Progenitor cell of endocrine pancreas (in vitro differentiated cells): ENCODE measurements around the gene ERCC2. TPM values are rescaled to one million over a fixed set of nuclear protein-coding genes. Genes with fewer than 3 reads are reported as not detected.
"Not testable (repeated sequence)": the region's sequence is repeated elsewhere in the genome, so short reads cannot be mapped to it uniquely, and the experiment has no call there.

Experiments used
- DNase-seq: peaks from one replicate; pipeline ENCODE4 v3.0.0; 2021; ENCODE audit warnings: low spot score; ENCODE audit not compliant: unreplicated experiment
- H3K27ac Mint-ChIP-seq: 2 replicates; pipeline ENCODE4 v1.8.0; 2021; ENCODE audit warnings: mild to moderate bottlenecking, moderate library complexity, mixed read lengths
- H3K27me3 Mint-ChIP-seq: 2 replicates; pipeline ENCODE4 v1.8.0; 2021; ENCODE audit warnings: mixed read lengths
- H3K36me3 Mint-ChIP-seq: 2 replicates; pipeline ENCODE4 v1.8.0; 2022; ENCODE audit warnings: mixed read lengths; ENCODE audit not compliant: insufficient read depth
- H3K4me1 Mint-ChIP-seq: 2 replicates; pipeline ENCODE4 v1.8.0; 2021; ENCODE audit warnings: low read depth, mixed read lengths
- H3K4me3 Mint-ChIP-seq: 2 replicates; pipeline ENCODE4 v1.8.0; 2021; ENCODE audit warnings: low read depth, mild to moderate bottlenecking, moderate library complexity, mixed read lengths
- H3K9me3 Mint-ChIP-seq: 2 replicates; pipeline ENCODE4 v1.8.0; 2021; ENCODE audit warnings: low read depth, mixed read lengths
- CTCF ChIP-seq: fragments of 200-600 bp; sonication (generic); IDR thresholded peaks from one replicate; pipeline ENCODE4 v1.5.0; 2021; ENCODE audit warnings: antibody characterized with exemption, mild to moderate bottlenecking; ENCODE audit not compliant: unreplicated experiment
- total RNA-seq: library from RNA; stranded (reverse); gene quantifications from 2 replicates; pipeline ENCODE4 v1.2.1, GENCODE V29; 2021

ERCC2 gene
- total RNA-seq, 1 donor from 2014 or later = 63.8 TPM

DNA sequence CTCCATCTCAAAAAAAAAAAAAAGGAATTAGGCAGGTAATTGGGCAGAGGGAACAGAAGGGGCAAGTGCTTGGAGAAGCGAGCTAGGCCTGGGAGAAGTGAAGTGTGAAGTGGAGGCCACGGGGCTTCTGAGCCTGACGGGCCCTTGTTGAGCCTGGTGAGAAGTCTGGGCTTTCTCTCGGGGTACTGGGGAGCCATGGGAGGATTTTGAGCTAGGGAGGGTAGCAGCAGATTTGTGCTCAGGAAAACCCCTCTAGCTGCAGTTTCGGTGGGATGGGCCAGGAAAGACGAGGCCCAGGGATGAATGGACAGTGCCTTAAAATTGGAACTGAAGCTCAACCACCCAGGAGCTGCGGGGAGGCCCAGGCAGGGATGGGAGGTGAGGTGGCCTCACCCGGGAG, 44.1 kb upstream of the ERCC2 start:
- no peak for TF ChIP-seq CTCF
- Mint-ChIP-seq H3K27me3 (no peaks in the 10 kb centered on the region), H3K36me3 (peaks cover 16% of the 10 kb centered on the region), H3K27ac (no peak overlapping the region), H3K4me3 (no peak overlapping the region), H3K4me1 (no peaks in the 10 kb centered on the region), H3K9me3 (no peaks in the 10 kb centered on the region)
- no peak for DNase-seq

- Mint-ChIP-seq H3K27ac (no peak overlapping the region), H3K4me1 (no peaks in the 10 kb centered on the region), H3K9me3 (no peaks in the 10 kb centered on the region), H3K27me3 (no peaks in the 10 kb centered on the region), H3K36me3 (peaks cover 23% of the 10 kb centered on the region), H3K4me3 (no peak overlapping the region)
- no peak for DNase-seq
- TF ChIP-seq CTCF = no peak
Measured at GRCh38 chr19:45413497-45413896, 43.1 kb upstream of the ERCC2 start.

DNA sequence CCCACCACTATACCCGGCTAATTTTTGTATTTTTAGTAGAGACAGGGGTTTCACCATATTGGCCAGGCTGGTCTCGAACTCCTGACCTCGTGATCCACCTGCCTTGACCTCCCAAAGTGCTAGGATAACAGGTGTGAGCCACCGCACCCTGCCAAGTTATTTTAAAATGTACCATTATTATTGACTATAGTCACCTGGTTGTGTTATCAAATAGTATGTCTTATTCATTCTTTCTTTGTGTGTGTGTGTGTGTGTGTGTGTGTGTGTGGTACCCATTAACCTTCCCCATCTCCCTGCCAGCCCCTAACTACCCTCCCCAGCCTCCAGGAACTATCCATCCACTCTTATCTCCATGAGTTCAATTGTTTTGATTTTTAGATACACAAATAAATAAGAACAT, 40.0 kb upstream of the ERCC2 start:
- H3K4me1 Mint-ChIP-seq, H3K27me3 Mint-ChIP-seq, H3K4me3 Mint-ChIP-seq, DNase-seq, H3K27ac Mint-ChIP-seq, H3K9me3 Mint-ChIP-seq: not testable (repeated sequence)
- H3K36me3 Mint-ChIP-seq = peaks cover 18% of the 10 kb centered on the region

DNA sequence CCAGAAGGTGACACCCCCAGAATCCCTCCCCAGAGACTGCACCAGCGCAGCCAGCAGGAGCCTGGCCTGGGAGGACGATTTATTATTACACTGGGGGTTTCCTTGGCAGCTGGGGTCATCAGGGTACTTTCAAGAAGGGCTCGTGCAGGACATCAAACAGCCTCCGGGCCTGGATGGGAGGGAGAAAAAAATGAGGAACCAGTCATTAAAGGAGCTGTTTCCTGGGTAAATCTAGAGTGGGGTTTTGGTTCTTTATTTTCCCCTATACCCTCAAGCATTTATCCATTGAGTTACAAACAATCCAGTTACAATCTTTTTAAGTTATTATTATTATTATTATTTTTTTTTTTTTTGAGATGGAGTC, 39.2 kb upstream of the ERCC2 start:
- Mint-ChIP-seq H3K27me3 (peaks cover 3% of the 10 kb centered on the region), H3K4me3 (no peak overlapping the region), H3K9me3 (no peaks in the 10 kb centered on the region), H3K36me3 (peaks cover 18% of the 10 kb centered on the region), H3K27ac (no peak overlapping the region), H3K4me1 (peaks cover 8% of the 10 kb centered on the region)
- no peak for TF ChIP-seq CTCF
- DNase-seq = no peak

- no peak for DNase-seq
- Mint-ChIP-seq H3K36me3 (peaks cover 15% of the 10 kb centered on the region), H3K4me1 (peaks cover 11% of the 10 kb centered on the region), H3K27ac (no peak overlapping the region), H3K4me3 (no peak overlapping the region), H3K27me3 (peaks cover 8% of the 10 kb centered on the region), H3K9me3 (no peaks in the 10 kb centered on the region)
- no peak for TF ChIP-seq CTCF
Measured at GRCh38 chr19:45408830-45409556, 38.6 kb upstream of the ERCC2 start.

- Mint-ChIP-seq H3K4me3 (peak overlapping the region; percentile 58), H3K27ac (no peak overlapping the region), H3K36me3 (peaks cover 13% of the 10 kb centered on the region), H3K4me1 (peaks cover 11% of the 10 kb centered on the region), H3K27me3 (peaks cover 17% of the 10 kb centered on the region), H3K9me3 (no peaks in the 10 kb centered on the region)
- no peak for TF ChIP-seq CTCF
- no peak for DNase-seq
Measured at GRCh38 chr19:45408121-45408520, 37.7 kb upstream of the ERCC2 start.

DNA sequence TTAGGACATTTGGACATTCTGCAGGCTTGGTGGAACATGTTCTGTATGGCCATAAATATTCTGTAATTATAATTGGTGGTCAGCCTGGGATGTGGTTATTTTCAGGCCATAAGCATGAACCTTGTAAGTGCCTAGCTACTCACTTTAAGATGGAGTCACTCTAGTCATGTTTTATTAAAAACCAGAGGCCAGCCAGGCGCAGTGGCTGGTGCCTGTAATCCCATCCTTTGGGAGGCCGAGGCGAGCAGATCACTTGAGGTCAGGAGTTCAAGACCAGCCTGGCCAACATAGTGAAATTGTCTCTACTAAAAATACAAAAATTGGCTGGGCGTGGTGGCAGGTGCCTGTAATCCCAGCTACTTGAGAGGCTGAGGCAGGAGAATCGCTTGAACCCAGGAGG, 37.2 kb upstream of the ERCC2 start:
- H3K9me3 Mint-ChIP-seq, H3K27ac Mint-ChIP-seq: not testable (repeated sequence)

More for the DNA sequence above, 37.2 kb upstream of the ERCC2 start:
- peak overlapping the region; percentile 96 for H3K4me3 Mint-ChIP-seq
- DNase-seq = not testable (repeated sequence)
- peaks cover 11% of the 10 kb centered on the region for H3K4me1 Mint-ChIP-seq
- H3K27me3 Mint-ChIP-seq = peaks cover 21% of the 10 kb centered on the region
- peaks cover 11% of the 10 kb centered on the region for H3K36me3 Mint-ChIP-seq
